Kidney capillary endothelial cell (primary cell): ENCODE data around the gene CNDP1.
A peak's percentile ranks its signal among the peaks of the same experiment; 100 is the strongest.
"Not testable (repeated sequence)": the region's sequence is repeated elsewhere in the genome, so short reads cannot be mapped to it uniquely, and the experiment has no call there.

Experiments used
- DNase-seq: peaks from one replicate; pipeline ENCODE4 v3.0.0-alpha.2; 2018; ENCODE audit warnings: low spot score

The CNDP1 gene

GRCh38 chr18:74534150-74534969 is at the start of gene CNDP1:
CNDP1 (plus strand) TSS chr18:74534500; CDS start chr18:74534668, 168 bp downstream.
- no peak for DNase-seq

GRCh38 chr18:74486119-74486849 is 48.0 kb upstream of the CNDP1 start:
- no peak for DNase-seq

- no peak for DNase-seq
Observed at GRCh38 chr18:74488354-74488753, 45.9 kb upstream of the CNDP1 start.

- no peak for DNase-seq
Observed at GRCh38 chr18:74488864-74489263, 45.4 kb upstream of the CNDP1 start.

- no peak for DNase-seq
Observed at GRCh38 chr18:74489676-74490075, 44.6 kb upstream of the CNDP1 start.

GRCh38 chr18:74492259-74492658 is 42.0 kb upstream of the CNDP1 start:
- DNase-seq, result no peak

- DNase-seq, result peak; percentile 53
Observed at GRCh38 chr18:74493689-74494088, 40.6 kb upstream of the CNDP1 start.

- DNase-seq, result no peak
Observed at GRCh38 chr18:74494514-74494913, 39.8 kb upstream of the CNDP1 start.

- DNase-seq, result peak; percentile 99
Observed at GRCh38 chr18:74495581-74496507, 38.5 kb upstream of the CNDP1 start, which contains the start of gene CNDP2. CNDP2 (plus strand) TSS chr18:74496363; CDS start chr18:74499974, 3,611 bp downstream.

GRCh38 chr18:74496508-74497323 is 37.6 kb upstream of the CNDP1 start:
- peak; percentile 24 for DNase-seq

- no peak for DNase-seq
Observed at GRCh38 chr18:74497324-74497676, 37.0 kb upstream of the CNDP1 start.

- no peak for DNase-seq
Observed at GRCh38 chr18:74497778-74498177, 36.5 kb upstream of the CNDP1 start.

GRCh38 chr18:74498712-74499627 is 35.3 kb upstream of the CNDP1 start:
- DNase-seq, result peak; percentile 39

- DNase-seq, result peak; percentile 64
Observed at GRCh38 chr18:74499633-74500032, 34.7 kb upstream of the CNDP1 start.

GRCh38 chr18:74500372-74500771 is 33.9 kb upstream of the CNDP1 start:
- no peak for DNase-seq

- not testable (repeated sequence) for DNase-seq
Observed at GRCh38 chr18:74500774-74501173, 33.5 kb upstream of the CNDP1 start.

GRCh38 chr18:74501386-74501785 is 32.9 kb upstream of the CNDP1 start:
- DNase-seq, result no peak

- DNase-seq, result no peak
Observed at GRCh38 chr18:74503137-74503536, 31.2 kb upstream of the CNDP1 start.

- DNase-seq, result no peak
Observed at GRCh38 chr18:74505776-74506175, 28.5 kb upstream of the CNDP1 start.

GRCh38 chr18:74506448-74507084 is 27.7 kb upstream of the CNDP1 start:
- no peak for DNase-seq
